ENCODE measurements around the gene SLC29A4. TPM values are rescaled to one million over a fixed set of nuclear protein-coding genes. Genes with fewer than 3 reads are reported as not detected.
"Not testable (repeated sequence)": the region's sequence is repeated elsewhere in the genome, so short reads cannot be mapped to it uniquely, and the experiment has no call there.

The SLC29A4 gene
- total and polyA plus RNA-seq, 5 donors = 2.9 to 11.8 (median 4.0) TPM

GRCh38 chr7:5274985-5275431, 7.7 kb upstream of the SLC29A4 start:
- 30% methylated on average over 11 of the region's 11 CpGs for WGBS
- H3K9me3 ChIP-seq (ENCODE audit: control insufficient read depth, low read length); intact Hi-C loops (cut with DNase I); H3K27ac ChIP-seq (ENCODE audit: low read length); H3K4me1 ChIP-seq (ENCODE audit: control insufficient read depth, insufficient read depth, low read length); H3K27me3 ChIP-seq (ENCODE audit: control insufficient read depth, insufficient read depth); H3K4me3 ChIP-seq (ENCODE audit: low read length): not testable (repeated sequence)
- DNase-seq (peak; percentile 56 to 80 (median 69)), ATAC-seq (peak; percentile 67 to 87)

- H3K27ac ChIP-seq (ENCODE audit: low read length); intact Hi-C loops (cut with DNase I); H3K4me1 ChIP-seq (ENCODE audit: control insufficient read depth, insufficient read depth, low read length); H3K4me3 ChIP-seq (ENCODE audit: low read length); H3K27me3 ChIP-seq (ENCODE audit: control insufficient read depth, insufficient read depth); H3K9me3 ChIP-seq (ENCODE audit: control insufficient read depth, low read length): not testable (repeated sequence)
- DNase-seq (peak; percentile 61 to 82 (median 81)), ATAC-seq (peak; percentile 68 to 88)
- WGBS = 66% methylated on average over 10 of the region's 10 CpGs
These were observed 7.2 kb upstream of the SLC29A4 start for GRCh38 chr7:5275510-5275909.

- WGBS = 96% methylated on average over 14 of the region's 14 CpGs
- H3K27ac ChIP-seq (ENCODE audit: low read length); H3K27me3 ChIP-seq (ENCODE audit: control insufficient read depth, insufficient read depth); H3K4me3 ChIP-seq (ENCODE audit: low read length); H3K4me1 ChIP-seq (ENCODE audit: control insufficient read depth, insufficient read depth, low read length); intact Hi-C loops (cut with DNase I); ATAC-seq; H3K9me3 ChIP-seq (ENCODE audit: control insufficient read depth, low read length): not testable (repeated sequence)
- peak in 1 of 3 donors; percentile 23 for DNase-seq
These were observed 6.6 kb upstream of the SLC29A4 start for GRCh38 chr7:5276123-5276522.

GRCh38 chr7:5276611-5277010, 6.1 kb upstream of the SLC29A4 start:
- H3K9me3 ChIP-seq (ENCODE audit: control insufficient read depth, low read length) = no peaks in the 10 kb centered on the region
- H3K4me1 ChIP-seq (ENCODE audit: control insufficient read depth, insufficient read depth, low read length) = no peaks in the 10 kb centered on the region
- no peak for ATAC-seq
- H3K27me3 ChIP-seq (ENCODE audit: control insufficient read depth, insufficient read depth) = no peaks in the 10 kb centered on the region
- no peak for DNase-seq
- WGBS = 85% methylated on average over 15 of the region's 15 CpGs
- intact Hi-C loops (cut with DNase I) = no loop called here
- H3K27ac ChIP-seq (ENCODE audit: low read length) = no peak overlapping the region
- no peak overlapping the region for H3K4me3 ChIP-seq (ENCODE audit: low read length)

GRCh38 chr7:5278766-5279165, 4.0 kb upstream of the SLC29A4 start:
- Histone ChIP-seq H3K4me3 (ENCODE audit: low read length) (no peak overlapping the region), H3K27ac (ENCODE audit: low read length) (no peak overlapping the region), H3K9me3 (ENCODE audit: control insufficient read depth, low read length) (no peaks in the 10 kb centered on the region), H3K27me3 (ENCODE audit: control insufficient read depth, insufficient read depth) (no peaks in the 10 kb centered on the region), H3K4me1 (ENCODE audit: control insufficient read depth, insufficient read depth, low read length) (no peaks in the 10 kb centered on the region)
- DNase-seq (no peak), ATAC-seq (no peak)
- WGBS = 41% methylated on average over 7 of the region's 7 CpGs
- intact Hi-C loops (cut with DNase I) = no loop called here

GRCh38 chr7:5279734-5280133, 3.0 kb upstream of the SLC29A4 start:
- Histone ChIP-seq H3K27ac (ENCODE audit: low read length) (no peak overlapping the region), H3K9me3 (ENCODE audit: control insufficient read depth, low read length) (no peaks in the 10 kb centered on the region), H3K4me3 (ENCODE audit: low read length) (no peak overlapping the region), H3K4me1 (ENCODE audit: control insufficient read depth, insufficient read depth, low read length) (no peaks in the 10 kb centered on the region), H3K27me3 (ENCODE audit: control insufficient read depth, insufficient read depth) (no peaks in the 10 kb centered on the region)
- ATAC-seq (no peak), DNase-seq (peak in 1 of 3 donors; percentile 7)
- WGBS = 80% methylated on average over 4 of the region's 4 CpGs
- intact Hi-C loops (cut with DNase I) = no loop called here

GRCh38 chr7:5281598-5282500, 894 bp upstream of the SLC29A4 start:
- H3K27ac ChIP-seq (ENCODE audit: low read length); H3K4me3 ChIP-seq (ENCODE audit: low read length); DNase-seq; H3K4me1 ChIP-seq (ENCODE audit: control insufficient read depth, insufficient read depth, low read length); H3K9me3 ChIP-seq (ENCODE audit: control insufficient read depth, low read length); ATAC-seq; intact Hi-C loops (cut with DNase I); H3K27me3 ChIP-seq (ENCODE audit: control insufficient read depth, insufficient read depth): not testable (repeated sequence)
- WGBS = 41% methylated on average over 19 of the region's 19 CpGs

GRCh38 chr7:5283421-5284303, 919 bp downstream of the SLC29A4 start:
- Histone ChIP-seq H3K27me3 (ENCODE audit: control insufficient read depth, insufficient read depth) (no peaks in the 10 kb centered on the region), H3K27ac (ENCODE audit: low read length) (no peak overlapping the region), H3K4me3 (ENCODE audit: low read length) (peak overlapping the region; percentile 75), H3K4me1 (ENCODE audit: control insufficient read depth, insufficient read depth, low read length) (no peaks in the 10 kb centered on the region), H3K9me3 (ENCODE audit: control insufficient read depth, low read length) (no peaks in the 10 kb centered on the region)
- intact Hi-C loops (cut with DNase I) = no loop called here
- ATAC-seq (peak; percentile 22 to 46), DNase-seq (no peak)
- WGBS = 16% methylated on average over 46 of the region's 46 CpGs

GRCh38 chr7:5284304-5285281, 1.9 kb downstream of the SLC29A4 start:
- intact Hi-C loops (cut with DNase I) = no loop called here
- H3K4me1 ChIP-seq (ENCODE audit: control insufficient read depth, insufficient read depth, low read length) = no peaks in the 10 kb centered on the region
- H3K9me3 ChIP-seq (ENCODE audit: control insufficient read depth, low read length) = no peaks in the 10 kb centered on the region
- no peak overlapping the region for H3K27ac ChIP-seq (ENCODE audit: low read length)
- DNase-seq = peak; percentile 59 to 84 (median 75)
- WGBS = 46% methylated on average over 24 of the region's 24 CpGs
- no peak overlapping the region for H3K4me3 ChIP-seq (ENCODE audit: low read length)
- no peaks in the 10 kb centered on the region for H3K27me3 ChIP-seq (ENCODE audit: control insufficient read depth, insufficient read depth)
- peak; percentile 12 to 21 for ATAC-seq

- Histone ChIP-seq H3K4me3 (ENCODE audit: low read length) (no peak overlapping the region), H3K27me3 (ENCODE audit: control insufficient read depth, insufficient read depth) (no peaks in the 10 kb centered on the region), H3K4me1 (ENCODE audit: control insufficient read depth, insufficient read depth, low read length) (no peaks in the 10 kb centered on the region), H3K9me3 (ENCODE audit: control insufficient read depth, low read length) (no peaks in the 10 kb centered on the region), H3K27ac (ENCODE audit: low read length) (no peak overlapping the region)
- intact Hi-C loops (cut with DNase I) = no loop called here
- ATAC-seq = no peak
- 95% methylated on average over 9 of the region's 9 CpGs for WGBS
- no peak for DNase-seq
These were observed 4.2 kb downstream of the SLC29A4 start for GRCh38 chr7:5286933-5287332.

Measured in right cardiac atrium (tissue), 5 donors.